HEK293T (cell line): ENCODE results near the gene SLC9C1.

Experiments used
- ARNT ChIP-seq: fragments of 450-650 bp; IDR thresholded peaks from 2 replicates; pipeline ENCODE4 v1.6.1; 2017; ENCODE audit warnings: mild to moderate bottlenecking
- BHLHE40 ChIP-seq: fragments of 450-650 bp; IDR thresholded peaks from 2 replicates; pipeline ENCODE4 v1.6.1; 2016; ENCODE audit warnings: mild to moderate bottlenecking, moderate library complexity, borderline replicate concordance
- ELF4 ChIP-seq: fragments of 450-650 bp; IDR thresholded peaks from 2 replicates; pipeline ENCODE4 v1.6.1; 2017; ENCODE audit warnings: antibody characterized with exemption
- FOXA1 ChIP-seq: fragments of 450-650 bp; IDR thresholded peaks from 2 replicates; pipeline ENCODE4 v1.6.1; 2016; ENCODE audit warnings: mild to moderate bottlenecking
- FOXK2 ChIP-seq: fragments of 450-650 bp; IDR thresholded peaks from 2 replicates; pipeline ENCODE4 v1.6.1; 2016; ENCODE audit warnings: mild to moderate bottlenecking
- FOXM1 ChIP-seq: fragments of 450-650 bp; IDR thresholded peaks from 2 replicates; pipeline ENCODE4 v1.6.1; 2017; ENCODE audit warnings: mild to moderate bottlenecking, borderline replicate concordance
- HDGF ChIP-seq: fragments of 450-650 bp; IDR thresholded peaks from 2 replicates; pipeline ENCODE4 v1.6.1; 2017; ENCODE audit warnings: antibody characterized with exemption, borderline replicate concordance
- L3MBTL2 ChIP-seq: fragments of 450-650 bp; conservative IDR thresholded peaks from 2 replicates; pipeline ENCODE4 v1.6.1; 2016; ENCODE audit warnings: mild to moderate bottlenecking
- LEF1 ChIP-seq: fragments of 450-650 bp; IDR thresholded peaks from 2 replicates; pipeline ENCODE4 v1.6.1; 2017; ENCODE audit warnings: mild to moderate bottlenecking, borderline replicate concordance
- NFRKB ChIP-seq: fragments of 450-650 bp; IDR thresholded peaks from 2 replicates; pipeline ENCODE4 v1.6.1; 2016; ENCODE audit warnings: mild to moderate bottlenecking, moderate library complexity
- SP1 ChIP-seq: fragments of 450-650 bp; IDR thresholded peaks from 2 replicates; pipeline ENCODE4 v1.6.1; 2017
- SUZ12 ChIP-seq: fragments of 450-650 bp; IDR thresholded peaks from 2 replicates; pipeline ENCODE4 v1.6.1; 2016; ENCODE audit warnings: mild to moderate bottlenecking
- TARDBP ChIP-seq: fragments of 450-650 bp; IDR thresholded peaks from 2 replicates; pipeline ENCODE4 v1.6.1; 2016

DNA sequence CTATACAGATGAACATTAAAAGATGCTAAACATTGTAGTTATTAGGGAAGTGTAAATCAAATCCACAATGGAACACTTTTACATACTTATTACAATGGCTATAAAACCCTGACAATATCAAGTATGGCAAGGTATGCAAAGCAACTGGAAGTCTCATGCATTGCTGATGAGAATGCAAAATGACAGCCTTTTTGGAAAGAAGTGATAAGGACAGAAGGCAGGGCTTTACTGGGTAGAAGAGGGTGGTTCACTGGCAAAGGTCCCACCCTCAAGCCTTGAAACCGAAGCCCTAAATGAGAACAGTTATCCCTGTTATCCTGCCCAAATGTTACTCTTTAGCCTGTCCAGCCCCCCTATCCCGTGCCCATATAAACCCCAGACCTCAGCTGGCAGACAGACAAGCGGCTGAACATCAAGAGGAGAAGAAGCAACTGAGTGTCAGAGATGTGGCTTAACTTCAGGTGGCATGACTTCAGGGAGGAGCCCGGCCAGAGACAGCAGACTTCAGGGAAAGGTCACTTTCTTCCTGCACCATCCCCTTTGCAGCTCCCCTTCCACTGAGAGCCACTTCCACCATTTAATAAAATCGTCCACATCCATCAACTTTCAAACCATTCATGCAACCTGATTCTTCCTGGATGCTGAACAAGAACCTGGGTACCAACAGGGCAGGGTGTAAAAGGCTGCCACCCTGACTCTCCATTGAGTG is 160.2 kb downstream of the SLC9C1 start:
- TF ChIP-seq FOXA1 (no peak), TARDBP (no peak), ELF4 (no peak), SP1 (no peak), HDGF (no peak), L3MBTL2 (no peak), FOXM1 (no peak), LEF1 (no peak), FOXK2 (no peak), BHLHE40 (no peak), SUZ12 (no peak), ARNT (no peak), NFRKB (no peak)
